ENCODE measurements around the gene AUP1. TPM values are rescaled to one million over a fixed set of nuclear protein-coding genes. Genes with fewer than 3 reads are reported as not detected.

Gene AUP1
- total and polyA plus RNA-seq, 10 of the 15 experiments (the other 5 are each of a cell fraction or from before 2014, with no cell fraction given), result 39.1 to 215 (median 138) TPM

GRCh38 chr2:74499940-74500577 is 29.4 kb downstream of the AUP1 start:
- Histone ChIP-seq H3K9me3 (replicated peaks; ENCODE audit: control insufficient read depth, insufficient read depth, low read length) (no peaks in the 10 kb centered on the region), H3K27me3 (replicated peaks in 1 of 2; ENCODE audit: control insufficient read depth in 2 of 2, insufficient read depth in 2 of 2, low read length in 1 of 2) (peaks cover 15 to 25% of the 10 kb centered on the region in 2 experiments; a peak in 3 of 4 replicates), H4K20me1 (ENCODE audit: control insufficient read depth, insufficient read depth) (no peaks in the 10 kb centered on the region), H2AFZ (ENCODE audit: control insufficient read depth, low read depth, low read length) (no peak overlapping the region), H3K79me2 (ENCODE audit: control insufficient read depth, insufficient read depth, low read length) (no peaks in the 10 kb centered on the region), H3K9ac (ENCODE audit: control insufficient read depth, insufficient read depth, low read length) (no peak overlapping the region), H3K4me2 (ENCODE audit: control insufficient read depth, insufficient read depth) (no peak overlapping the region), H3K36me3 (ENCODE audit: control insufficient read depth in 2 of 2, insufficient read depth in 2 of 2, low read length in 1 of 2) (no peaks in the 10 kb centered on the region), H3K27ac (ENCODE audit: control insufficient read depth, insufficient read depth) (no peak overlapping the region), H3K4me1 (ENCODE audit: control insufficient read depth, insufficient read depth, low read length) (peaks cover 15% of the 10 kb centered on the region), H3K4me3 (no peak overlapping the region)
- TF ChIP-seq YY1 (IDR thresholded peaks at IDR 0.05; ENCODE audit: low read depth, low read length) (no peak), SIN3A (IDR thresholded peaks at IDR 0.05; ENCODE audit: low read depth, low read length) (no peak), EZH2 (IDR thresholded peaks at IDR 0.05; ENCODE audit: borderline replicate concordance, control insufficient read depth, low read depth, low read length) (0 out of 2 replicates have a peak, but pooled peaks have one; percentile 78)
- in situ Hi-C loops (cut with MboI), result no loop called here
- DNase-seq (ENCODE audit: low read depth, low spot score) (no peak), ATAC-seq (no peak), FAIRE-seq (no peak)
- no TSS peak for BruUV-seq (replicated peaks)
- ChIA-PET POLR2A (interaction anchor here (1.1 kb wide), 1 partner anchor 29 kb away, joined by 3 read pairs; the partner anchor contains the start of gene AUP1), SMC1A (ENCODE audit: uncharacterized antibody, unreplicated experiment) (interaction anchor here (0.9 to 7.0 kb wide), 5 partner anchors 10 to 86 kb away, joined by 3 to 71 read pairs (median 4); partner anchors contain the start of gene DQX1), CTCF (interaction anchor here (1.4 to 13.9 kb wide), 4 partner anchors 17 to 87 kb away, joined by 4 to 231 read pairs (median 84); partner anchors contain the start of genes AUP1, CCDC142, DQX1 and HTRA2), RAD21 (ENCODE audit: unreplicated experiment) (interaction anchor here (1.1 to 2.6 kb wide), 4 partner anchors 16 to 89 kb away, joined by 4 to 10 read pairs (median 6); partner anchors contain the start of genes CCDC142, INO80B and TTC31)
- WGBS (ENCODE audit: insufficient coverage, insufficient replicate concordance, low lambda C conversion rate, missing lambda C conversion rate), result 83% methylated on average over 15 of the region's 15 CpGs
- intact Hi-C loops (cut with micrococcal nuclease; ENCODE audit: unreplicated experiment), result no loop called here

GRCh38 chr2:74499267-74499939 is 30.1 kb downstream of the AUP1 start, which contains the start of gene LBX2:
Gene LBX2, minus strand, starts transcription at chr2:74499603. Its CDS starts 66 bp downstream, at chr2:74499537.
- 44% methylated on average over 52 of the region's 65 CpGs for WGBS (ENCODE audit: insufficient coverage, insufficient replicate concordance, low lambda C conversion rate, missing lambda C conversion rate)
- ChIA-PET POLR2A (no interaction called here), SMC1A (ENCODE audit: uncharacterized antibody, unreplicated experiment) (interaction anchor here (1.3 to 7.0 kb wide), 2 partner anchors 58 to 87 kb away, joined by 3 to 71 read pairs; no protein-coding TSS in a partner anchor), CTCF (interaction anchor here (0.6 to 13.9 kb wide), 2 partner anchors 77 to 87 kb away, joined by 4 to 231 read pairs; no protein-coding TSS in a partner anchor), RAD21 (ENCODE audit: unreplicated experiment) (interaction anchor here (1.7 to 2.6 kb wide), 2 partner anchors 45 to 89 kb away, joined by 4 to 10 read pairs; partner anchors contain the start of gene INO80B)
- H2AFZ ChIP-seq (ENCODE audit: control insufficient read depth, low read depth, low read length), result no peak within 1 kb of the TSS
- in situ Hi-C loops (cut with MboI) (no loop called here), intact Hi-C loops (cut with micrococcal nuclease; ENCODE audit: unreplicated experiment) (no loop called here)
- peak within 1 kb of the TSS; percentile 57; the same call in 1 of the 2 replicates for H3K4me3 ChIP-seq
- no peaks in the 10 kb centered on the region for H4K20me1 ChIP-seq (ENCODE audit: control insufficient read depth, insufficient read depth)
- FAIRE-seq, result no peak
- no peak for DNase-seq (ENCODE audit: low read depth, low spot score)
- no peak within 1 kb of the TSS for H3K9ac ChIP-seq (ENCODE audit: control insufficient read depth, insufficient read depth, low read length)
- no peak within 1 kb of the TSS for H3K27ac ChIP-seq (ENCODE audit: control insufficient read depth, insufficient read depth)
- H3K4me1 ChIP-seq (ENCODE audit: control insufficient read depth, insufficient read depth, low read length), result peaks cover 15% of the 10 kb centered on the region
- H3K27me3 ChIP-seq (replicated peaks in 1 of 2; ENCODE audit: control insufficient read depth in 2 of 2, insufficient read depth in 2 of 2, low read length in 1 of 2), result peaks cover 15 to 25% of the 10 kb centered on the region in 2 experiments; a peak in 3 of 4 replicates
- peak within 1 kb of the TSS; percentile 46 for H3K4me2 ChIP-seq (ENCODE audit: control insufficient read depth, insufficient read depth)
- no peaks in the 10 kb centered on the region for H3K79me2 ChIP-seq (ENCODE audit: control insufficient read depth, insufficient read depth, low read length)
- BruUV-seq (replicated peaks), result no TSS peak
- no peak for ATAC-seq
- no peaks in the 10 kb centered on the region for H3K36me3 ChIP-seq (ENCODE audit: control insufficient read depth in 2 of 2, insufficient read depth in 2 of 2, low read length in 1 of 2)
- no peaks in the 10 kb centered on the region for H3K9me3 ChIP-seq (replicated peaks; ENCODE audit: control insufficient read depth, insufficient read depth, low read length)
- TF ChIP-seq HDAC6 (IDR thresholded peaks at IDR 0.05; ENCODE audit: unreplicated experiment), result peak; percentile 55
- no peak for TF ChIP-seq REST (IDR thresholded peaks at IDR 0.05; ENCODE audit: low read depth, low read length)
- TF ChIP-seq BCL3 (IDR thresholded peaks at IDR 0.05; ENCODE audit: borderline replicate concordance, insufficient read depth, low read depth, low read length, poor library complexity, severe bottlenecking), result no peak
- 0 out of 2 replicates have a peak, but pooled peaks have one; percentile 8 for TF ChIP-seq POLR2A (IDR thresholded peaks at IDR 0.05; ENCODE audit: low read depth, low read length)
- no peak for TF ChIP-seq BHLHE40 (IDR thresholded peaks at IDR 0.05; ENCODE audit: borderline replicate concordance in 1 of 2, low read depth in 2 of 2, low read length in 1 of 2)
- no peak for TF ChIP-seq NR2C2 (IDR thresholded peaks at IDR 0.05; ENCODE audit: borderline replicate concordance, control insufficient read depth, insufficient read length, low read depth)

Measured in GM12878 (cell line).